Transverse colon (tissue), 4 donors: ENCODE results near the gene SHISA7. TPM values are rescaled to one million over a fixed set of nuclear protein-coding genes. Genes with fewer than 3 reads are reported as not detected.
A peak's percentile ranks its signal among the peaks of the same experiment; 100 is the strongest.
"Not testable (repeated sequence)": the region's sequence is repeated elsewhere in the genome, so short reads cannot be mapped to it uniquely, and the experiment has no call there.

Experiments
- DNase-seq: peaks from one replicate; pipeline ENCODE4 v3.0.0-alpha.2; 2019
- H3K27ac ChIP-seq, 4 donors: fragments of 200-600 bp; sonication (generic); 2 replicates each; pipeline ENCODE4 v1.5.1; 2016 to 2018; ENCODE audit warnings: inconsistent platforms in 4 of 4
- H3K27me3 ChIP-seq: fragments of 200-600 bp; sonication (generic); 2 replicates; pipeline ENCODE4 v1.5.1; 2017; ENCODE audit warnings: inconsistent platforms
- H3K36me3 ChIP-seq, 4 donors: fragments of 200-600 bp; sonication (generic); 2 replicates each; pipeline ENCODE4 v1.5.1; 2017 to 2019; ENCODE audit warnings: inconsistent platforms in 4 of 4
- H3K4me1 ChIP-seq, 4 donors: fragments of 200-600 bp; sonication (generic); 2 replicates each; pipeline ENCODE4 v1.5.1; 2017 to 2020; ENCODE audit warnings: inconsistent platforms in 4 of 4
- H3K4me3 ChIP-seq, 4 donors: fragments of 200-600 bp; sonication (generic); 1 replicate in 1 of 4; 2 replicates in 3 of 4; pipeline versions ENCODE4 v1.5.1 to v1.6.1; 2017 to 2019; ENCODE audit warnings: inconsistent platforms in 4 of 4
- H3K9me3 ChIP-seq, 2 donors: fragments of 200-600 bp; sonication (generic); 2 replicates each; pipeline ENCODE4 v1.5.1; 2017 to 2019; ENCODE audit warnings: inconsistent platforms in 2 of 2
- CTCF ChIP-seq, 5 experiments: fragments of 200-600 bp in 3 of 5; fragments of 450-650 bp in 2 of 5; sonication (generic) in 3 of 5; IDR thresholded peaks; 1 replicate in 2 of 5; 2 replicates in 3 of 5; pipeline ENCODE4 v1.5.1; 2016 to 2017; ENCODE audit warnings: antibody characterized with exemption in 5 of 5, inconsistent platforms in 3 of 5, mild to moderate bottlenecking in 2 of 5, moderate library complexity in 1 of 5
- EP300 ChIP-seq: sonication (generic); formaldehyde crosslinking; IDR thresholded peaks from one replicate; pipeline ENCODE4 v1.6.1; 2017; ENCODE audit warnings: antibody characterized with exemption, low read depth
- POLR2A ChIP-seq: fragments of 450-650 bp; IDR thresholded peaks from one replicate; pipeline ENCODE4 v1.6.1; 2016; ENCODE audit warnings: antibody characterized with exemption, mild to moderate bottlenecking, moderate library complexity
- POLR2AphosphoS5 ChIP-seq, 3 donors: sonication (generic); formaldehyde crosslinking; IDR thresholded peaks; one replicate each; pipeline ENCODE4 v1.6.1; 2016; ENCODE audit warnings: antibody characterized with exemption in 3 of 3
- WGBS, 2 donors: methylation state at CpG; one replicate each; pipeline ENCODE4 v1.1.5; 2018; ENCODE audit warnings: low coverage in 1 of 2; 5-methylcytosine and 5-hydroxymethylcytosine counted together
- in situ Hi-C, 4 donors: fragments of 200-750 bp; cut with MboI; loops; one replicate each; pipeline versions ENCODE4 v1.15.0 to v1.15.1; 2017; ENCODE audit warnings: low sequenced_read_pairs in 3 of 4, low pct_ligation_motif_present in 1 of 4, low pct_unique_long_range_greater_than_20kb in 1 of 4
- intact Hi-C: fragments of 100-400 bp; cut with DNase I; formaldehyde crosslinking; loops from one replicate; pipeline ENCODE4 v1.15.1; 2023; ENCODE audit warnings: low total_unique reads
- total RNA-seq, 4 donors: library from RNA; depleted of rRNA; stranded (reverse); fragments of >200 nt; gene quantifications; one replicate each; pipeline ENCODE4 v1.1.0, GENCODE V29; 2016

SHISA7 gene
- total RNA-seq, 4 donors from 2014 or later, result 0.75 TPM; not detected in 3

DNA sequence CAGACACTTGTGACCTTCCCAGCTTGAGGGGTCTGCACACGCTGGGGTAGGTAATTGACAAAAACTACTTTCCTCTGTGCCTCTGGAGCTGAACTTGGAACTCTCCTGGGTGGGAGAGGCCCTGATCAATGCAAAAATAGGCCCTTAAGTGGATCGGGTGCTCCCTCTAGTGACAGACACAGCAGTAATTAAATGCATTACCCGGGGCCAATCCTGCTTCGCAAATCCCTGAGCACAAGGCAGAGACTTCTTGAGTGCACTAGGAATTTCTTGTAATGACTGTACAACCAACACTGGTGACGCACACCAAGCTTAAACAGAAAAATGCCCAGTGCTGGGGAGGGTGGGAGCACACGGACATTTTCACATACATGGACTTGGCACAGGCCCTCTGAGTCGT lies 24.9 kb downstream of the SHISA7 start:
- in situ Hi-C loops, result loop anchor here in 3 of 4 donors (10.0 to 25.0 kb wide), 3 partner anchors 123 to 283 kb away; partner anchors contain the start of genes BRSK1 (in 2 of the 3) and HSPBP1 (in 2 of the 3)
- Histone ChIP-seq H3K4me3 (no peak overlapping the region), H3K27me3 (peaks cover 12% of the 10 kb centered on the region), H3K9me3 (no peaks in the 10 kb centered on the region), H3K4me1 (no peaks in the 10 kb centered on the region), H3K36me3 (no peaks in the 10 kb centered on the region), H3K27ac (no peak overlapping the region)
- intact Hi-C loops, result no loop called here
- 14 to 40% methylated on average over 1 to 7 of the region's 7 CpGs for WGBS, 2 donors
- peak; percentile 64 for DNase-seq
- TF ChIP-seq POLR2AphosphoS5 (IDR thresholded peaks at IDR 0.05) (no peak), POLR2A (no peak), EP300 (no peak), CTCF (IDR thresholded peaks at IDR 0.05) (peak; percentile 55 to 77 (median 63))

DNA sequence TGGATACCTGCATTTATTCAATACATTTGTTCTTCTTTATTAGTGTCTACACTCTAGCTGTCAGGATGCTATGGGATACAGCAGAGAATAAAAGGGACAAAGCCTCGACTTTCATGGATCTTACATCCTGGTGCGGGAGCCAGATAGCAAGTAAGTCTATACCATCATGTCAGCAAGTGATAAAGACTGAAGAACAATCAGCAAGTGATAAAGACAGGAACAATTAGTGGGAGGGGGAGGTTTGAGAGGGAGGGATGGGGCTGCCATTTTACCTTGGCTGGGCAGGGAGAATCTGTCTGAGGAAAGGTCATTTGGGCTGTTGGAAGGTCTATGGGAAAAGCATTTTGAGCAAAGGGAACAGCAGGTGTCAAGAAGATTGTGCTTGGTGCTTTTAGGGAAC lies 32.9 kb downstream of the SHISA7 start:
- Histone ChIP-seq H3K9me3 (no peaks in the 10 kb centered on the region), H3K36me3 (no peaks in the 10 kb centered on the region), H3K4me3 (no peak overlapping the region), H3K27me3 (no peaks in the 10 kb centered on the region), H3K4me1 (peaks cover 0 to 27% (median 21%) of the 10 kb centered on the region in 4 donors), H3K27ac (no peak overlapping the region)
- in situ Hi-C loops (loop anchor here in 3 of 4 donors (10.0 to 25.0 kb wide), 3 partner anchors 115 to 275 kb away; partner anchors contain the start of genes BRSK1 (in 2 of the 3) and HSPBP1 (in 2 of the 3)), intact Hi-C loops (no loop called here)
- WGBS, 2 donors, result 93 to 96% methylated on average over 2 of the region's 2 CpGs
- TF ChIP-seq CTCF (IDR thresholded peaks at IDR 0.05) (no peak), POLR2AphosphoS5 (IDR thresholded peaks at IDR 0.05) (no peak), EP300 (no peak), POLR2A (no peak)
- no peak for DNase-seq

- in situ Hi-C loops, result loop anchor here in 2 of 4 donors (25.0 kb wide), 1 partner anchor 122 kb away; the partner anchor contains the start of genes BRSK1 (in 2 of the 2) and HSPBP1 (in 2 of the 2)
- H3K27ac ChIP-seq, DNase-seq, H3K36me3 ChIP-seq, intact Hi-C loops, H3K4me3 ChIP-seq, H3K27me3 ChIP-seq, H3K9me3 ChIP-seq: not testable (repeated sequence)
- peaks cover 0 to 27% (median 21%) of the 10 kb centered on the region in 4 donors for H3K4me1 ChIP-seq
- 88 to 93% methylated on average over 8 of the region's 8 CpGs for WGBS, 2 donors
These were observed 33.9 kb downstream of the SHISA7 start for GRCh38 chr19:55409179-55409578.

DNA sequence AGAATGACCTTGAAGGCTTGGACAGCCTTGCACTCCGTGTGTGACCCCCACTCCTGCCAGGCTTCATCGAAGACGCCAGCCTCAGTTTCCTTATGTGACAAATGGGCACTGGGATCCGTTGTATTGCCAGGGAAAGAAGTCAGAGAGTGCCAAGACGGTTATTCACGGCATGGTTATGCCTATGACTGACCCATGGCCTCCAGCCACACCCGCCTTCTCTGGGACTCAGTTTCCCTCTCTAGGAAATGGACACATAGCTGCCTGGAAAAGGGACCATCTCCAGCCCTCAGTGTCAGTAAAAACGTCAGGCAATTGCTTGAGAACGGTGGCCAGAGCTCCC lies 34.6 kb downstream of the SHISA7 start:
- H3K4me1 ChIP-seq, result peaks cover 0 to 27% (median 21%) of the 10 kb centered on the region in 4 donors
- WGBS, 2 donors, result 74% methylated on average over 9 of the region's 9 CpGs; no CpG with 5 or more reads in 1 of the 2 donors
- peak overlapping the region; percentile 13 to 100 (median 98) for H3K4me3 ChIP-seq
- no peak for DNase-seq
- no peaks in the 10 kb centered on the region for H3K9me3 ChIP-seq
- in situ Hi-C loops (loop anchor here in 2 of 4 donors (25.0 kb wide), 1 partner anchor 121 kb away; the partner anchor contains the start of genes BRSK1 (in 2 of the 2) and HSPBP1 (in 2 of the 2)), intact Hi-C loops (no loop called here)
- H3K36me3 ChIP-seq, result peaks cover 0 to under 1% (median 0%) of the 10 kb centered on the region in 4 donors
- H3K27ac ChIP-seq, result peak overlapping the region; percentile 97 to 100 (median 98)
- TF ChIP-seq POLR2AphosphoS5 (IDR thresholded peaks at IDR 0.05) (no peak), CTCF (IDR thresholded peaks at IDR 0.05) (no peak), POLR2A (no peak), EP300 (no peak)
- no peaks in the 10 kb centered on the region for H3K27me3 ChIP-seq
